KOPT-K1 (cell line): ENCODE measurements around the gene LINGO4.

Experiments
- H3K27ac ChIP-seq: fragments of 200-600 bp; sonication (generic); 2 replicates; pipeline ENCODE4 v1.5.1; 2016; ENCODE audit warnings: antibody characterized with exemption, mild to moderate bottlenecking, low read depth, low read length; ENCODE audit not compliant: poor library complexity, severe bottlenecking
- H3K36me3 ChIP-seq: fragments of 200-600 bp; sonication (generic); 2 replicates; pipeline ENCODE4 v1.5.1; 2017; ENCODE audit warnings: antibody characterized with exemption, mild to moderate bottlenecking, low read length, moderate library complexity; ENCODE audit not compliant: insufficient read depth
- H3K9me3 ChIP-seq: fragments of 200-600 bp; sonication (generic); 2 replicates; pipeline ENCODE4 v1.5.1; 2017; ENCODE audit warnings: antibody characterized with exemption, low read length, mild to moderate bottlenecking; ENCODE audit not compliant: insufficient read depth, poor library complexity, severe bottlenecking

LINGO4 gene

DNA sequence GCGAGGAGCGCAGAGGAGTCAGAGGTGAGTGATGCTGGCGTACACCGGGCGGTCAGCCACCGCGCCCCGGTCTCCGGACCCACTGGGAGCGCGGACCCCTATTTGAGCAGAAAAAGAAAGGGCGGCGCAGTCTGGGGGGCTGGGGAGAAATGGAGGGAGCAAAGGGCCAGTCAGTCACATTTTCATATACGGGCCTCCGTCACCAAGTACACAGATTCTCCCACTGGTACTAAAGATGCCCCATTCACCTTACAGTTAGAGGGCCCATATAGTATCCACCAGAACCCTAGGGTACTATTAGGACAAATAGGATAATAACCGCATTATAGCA lies 33.8 kb upstream of the LINGO4 start:
- no peaks in the 10 kb centered on the region for H3K9me3 ChIP-seq
- no peak overlapping the region for H3K27ac ChIP-seq
- H3K36me3 ChIP-seq = no peaks in the 10 kb centered on the region

- Histone ChIP-seq H3K27ac (no peak overlapping the region), H3K36me3 (no peaks in the 10 kb centered on the region), H3K9me3 (no peaks in the 10 kb centered on the region)
These were observed 33.2 kb upstream of the LINGO4 start for GRCh38 chr1:151838222-151839081.

- Histone ChIP-seq H3K27ac (no peak overlapping the region), H3K36me3 (no peaks in the 10 kb centered on the region), H3K9me3 (no peaks in the 10 kb centered on the region)
These were observed 32.6 kb upstream of the LINGO4 start for GRCh38 chr1:151837884-151838221.

GRCh38 chr1:151837197-151837596 lies 32.0 kb upstream of the LINGO4 start:
- H3K27ac ChIP-seq = no peak overlapping the region
- H3K36me3 ChIP-seq = no peaks in the 10 kb centered on the region
- H3K9me3 ChIP-seq = no peaks in the 10 kb centered on the region

DNA sequence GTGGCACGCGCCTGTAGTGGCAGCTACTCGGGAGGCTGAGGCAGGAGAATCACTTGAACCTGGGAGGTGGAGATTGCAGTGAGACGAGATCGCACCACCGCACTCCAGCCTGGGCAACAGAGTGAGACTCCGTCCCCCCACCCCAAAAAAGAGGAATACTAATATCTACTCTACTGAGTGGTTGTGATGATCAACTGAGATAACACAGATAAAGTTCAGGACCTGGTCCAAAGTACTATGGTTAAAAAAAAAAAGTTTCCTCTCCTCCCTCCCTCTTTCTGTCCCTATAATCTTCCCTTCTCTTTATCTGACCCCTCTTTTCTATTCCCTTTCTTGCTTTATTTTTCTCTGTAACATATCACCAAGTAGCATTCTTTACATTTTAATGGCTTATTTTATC lies 30.4 kb upstream of the LINGO4 start:
- Histone ChIP-seq H3K9me3 (no peaks in the 10 kb centered on the region), H3K27ac (no peak overlapping the region), H3K36me3 (no peaks in the 10 kb centered on the region)

- Histone ChIP-seq H3K27ac (no peak overlapping the region), H3K36me3 (no peaks in the 10 kb centered on the region), H3K9me3 (no peaks in the 10 kb centered on the region)
These were observed 29.0 kb upstream of the LINGO4 start for GRCh38 chr1:151834239-151834638.

DNA sequence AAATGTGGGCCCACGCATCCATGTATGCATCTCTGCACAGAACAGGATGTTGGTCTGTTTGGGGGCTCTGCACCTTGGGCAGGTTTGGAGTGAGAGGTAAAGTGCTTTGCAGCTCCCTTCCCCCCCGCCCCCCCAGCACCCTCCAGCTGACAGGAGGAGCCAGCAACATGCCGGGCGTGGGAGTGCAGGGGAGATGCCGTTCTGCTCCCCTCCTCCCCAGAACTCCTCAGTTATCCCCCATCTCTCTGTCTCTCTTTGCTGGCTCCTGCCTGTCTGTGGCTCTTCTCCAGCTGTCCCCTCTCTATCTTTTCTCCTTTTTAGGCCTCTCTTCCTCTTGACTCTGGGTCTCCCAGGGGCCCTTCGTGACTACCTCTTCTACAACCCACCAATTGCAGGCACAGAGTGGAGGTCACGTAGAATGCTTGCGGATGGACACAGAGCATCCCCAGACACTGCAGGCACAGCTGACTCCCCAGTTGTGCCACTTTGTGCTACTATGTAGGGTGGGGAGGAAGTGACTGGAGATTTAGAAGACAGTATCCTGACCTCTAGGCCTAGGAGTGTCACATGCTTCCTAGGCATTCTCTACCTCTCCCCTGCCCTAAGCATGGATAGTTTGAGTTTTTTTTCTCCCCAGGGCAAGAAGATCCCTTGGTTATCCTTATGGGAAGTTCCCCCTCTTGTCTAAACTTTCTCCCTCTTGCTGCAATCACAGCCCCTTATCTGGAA lies 28.1 kb upstream of the LINGO4 start:
- Histone ChIP-seq H3K36me3 (no peaks in the 10 kb centered on the region), H3K9me3 (no peaks in the 10 kb centered on the region), H3K27ac (no peak overlapping the region)

- no peaks in the 10 kb centered on the region for H3K9me3 ChIP-seq
- H3K27ac ChIP-seq = no peak overlapping the region
- H3K36me3 ChIP-seq = no peaks in the 10 kb centered on the region
These were observed 27.2 kb upstream of the LINGO4 start for GRCh38 chr1:151832318-151832980.

GRCh38 chr1:151831605-151832004 lies 26.4 kb upstream of the LINGO4 start, which contains the start of gene RORC:
Gene RORC (minus strand): TSS chr1:151831802. CDS start chr1:151831764, 38 bp downstream.
- no peaks in the 10 kb centered on the region for H3K9me3 ChIP-seq
- H3K27ac ChIP-seq = no peak within 1 kb of the TSS
- H3K36me3 ChIP-seq = no peaks in the 10 kb centered on the region

DNA sequence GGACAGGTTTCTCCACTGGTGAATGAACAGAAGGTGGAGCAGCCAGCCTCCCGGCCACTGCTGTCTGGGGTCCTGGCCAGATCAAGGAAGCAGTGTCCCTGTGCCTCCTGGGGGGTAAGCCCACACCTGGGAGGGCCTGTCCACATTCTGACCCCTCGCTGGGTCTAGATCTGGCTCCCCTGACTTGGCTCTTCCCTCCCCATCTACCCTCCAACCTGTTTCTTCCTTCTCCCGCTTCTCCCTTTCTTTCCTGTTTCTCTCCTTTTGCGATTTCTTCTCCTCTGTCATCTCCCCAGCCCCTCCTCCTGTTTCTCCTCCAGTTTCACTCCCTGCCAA lies 26.0 kb upstream of the LINGO4 start:
- Histone ChIP-seq H3K36me3 (no peaks in the 10 kb centered on the region), H3K9me3 (no peaks in the 10 kb centered on the region), H3K27ac (no peak overlapping the region)

- no peaks in the 10 kb centered on the region for H3K9me3 ChIP-seq
- H3K36me3 ChIP-seq = no peaks in the 10 kb centered on the region
- peak overlapping the region; percentile 70 for H3K27ac ChIP-seq
These were observed 24.8 kb upstream of the LINGO4 start for GRCh38 chr1:151830055-151830454.

GRCh38 chr1:151829352-151830046 lies 24.3 kb upstream of the LINGO4 start:
- H3K27ac ChIP-seq = peak overlapping the region; percentile 70
- H3K36me3 ChIP-seq = no peaks in the 10 kb centered on the region
- H3K9me3 ChIP-seq = no peaks in the 10 kb centered on the region

GRCh38 chr1:151828921-151829320 lies 23.7 kb upstream of the LINGO4 start:
- Histone ChIP-seq H3K27ac (peak overlapping the region; percentile 70), H3K36me3 (no peaks in the 10 kb centered on the region), H3K9me3 (no peaks in the 10 kb centered on the region)

DNA sequence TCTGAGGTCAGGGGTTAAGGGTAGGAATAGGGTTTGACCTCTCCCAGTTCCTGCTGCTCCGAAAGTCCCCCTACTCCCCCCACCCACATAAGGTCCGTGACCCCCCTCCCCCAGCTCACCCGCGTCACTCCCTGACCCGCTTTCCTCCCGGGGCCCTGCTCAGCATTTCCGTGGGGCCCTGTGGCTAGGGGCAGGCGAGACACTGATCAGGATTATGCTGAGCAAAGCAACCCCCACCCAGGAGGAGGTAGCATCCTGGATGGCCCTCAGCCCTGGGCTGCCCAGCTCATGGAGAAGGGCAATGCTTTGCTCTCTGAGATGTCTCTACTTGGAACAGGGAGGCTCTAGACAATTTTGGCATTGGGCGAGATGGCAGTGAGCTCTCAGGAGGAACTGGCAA lies 22.6 kb upstream of the LINGO4 start:
- H3K9me3 ChIP-seq = no peaks in the 10 kb centered on the region
- H3K36me3 ChIP-seq = no peaks in the 10 kb centered on the region
- H3K27ac ChIP-seq = peak overlapping the region; percentile 70
